HG02610 (cell line): ENCODE results near the gene RTL5.
A peak's percentile ranks its signal among the peaks of the same experiment; 100 is the strongest.

Experiments
- ATAC-seq: cut with Tn5 transposase; IDR thresholded peaks from one replicate; pipeline ENCODE4 v1.9.1; 2021; ENCODE audit warnings: mild to moderate bottlenecking, moderate library complexity; ENCODE audit not compliant: unreplicated experiment

The RTL5 gene

GRCh38 chrX:72110051-72110875 is 21.5 kb downstream of the RTL5 start:
- no peak for ATAC-seq

DNA sequence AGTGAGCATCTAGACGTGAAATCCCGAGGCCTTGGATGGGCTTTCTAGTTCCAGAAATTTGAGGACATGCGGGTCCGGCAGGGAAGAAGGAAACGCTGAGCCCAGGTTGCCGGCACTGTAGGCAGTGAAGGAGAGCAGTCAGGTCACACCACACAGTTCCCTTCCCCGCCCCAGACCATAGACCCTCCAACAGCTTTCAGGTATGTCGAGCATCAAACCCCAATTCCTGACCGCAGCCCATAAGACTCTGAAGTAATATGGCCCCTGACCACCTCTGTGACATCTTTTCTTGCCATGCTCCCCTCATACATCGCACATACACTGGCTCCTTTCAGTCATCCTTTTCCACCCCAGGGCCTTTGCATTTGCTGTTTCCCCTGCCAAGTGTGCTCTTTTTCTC is 23.0 kb downstream of the RTL5 start:
- no peak for ATAC-seq

GRCh38 chrX:72107841-72108595 is 23.7 kb downstream of the RTL5 start:
- no peak for ATAC-seq

DNA sequence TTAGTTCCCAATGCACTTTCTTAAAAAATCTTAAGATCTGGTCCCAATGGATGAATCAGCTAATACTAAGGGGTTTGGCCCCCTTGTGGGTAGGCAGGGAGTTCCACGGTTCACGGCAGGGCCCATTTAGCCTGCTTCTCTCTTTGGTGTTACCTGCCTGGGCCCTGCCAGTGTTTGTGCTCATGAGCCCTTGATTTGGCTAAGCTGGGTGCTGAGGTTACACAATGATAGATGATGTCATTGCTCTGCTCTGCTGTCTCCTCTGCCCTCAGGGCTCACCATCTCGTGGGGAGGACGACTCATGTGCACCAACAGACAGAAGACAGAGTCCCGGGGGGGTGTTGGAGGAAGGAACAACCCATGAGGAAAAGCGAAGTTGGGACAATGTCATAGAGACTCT is 24.4 kb downstream of the RTL5 start:
- ATAC-seq = no peak

GRCh38 chrX:72105436-72105835 is 26.3 kb downstream of the RTL5 start:
- peak; percentile 58 for ATAC-seq

- no peak for ATAC-seq
Measured at GRCh38 chrX:72102760-72103159, 29.0 kb downstream of the RTL5 start.

- no peak for ATAC-seq
Measured at GRCh38 chrX:72102126-72102525, 29.6 kb downstream of the RTL5 start.

GRCh38 chrX:72101597-72102037 is 30.1 kb downstream of the RTL5 start:
- no peak for ATAC-seq

DNA sequence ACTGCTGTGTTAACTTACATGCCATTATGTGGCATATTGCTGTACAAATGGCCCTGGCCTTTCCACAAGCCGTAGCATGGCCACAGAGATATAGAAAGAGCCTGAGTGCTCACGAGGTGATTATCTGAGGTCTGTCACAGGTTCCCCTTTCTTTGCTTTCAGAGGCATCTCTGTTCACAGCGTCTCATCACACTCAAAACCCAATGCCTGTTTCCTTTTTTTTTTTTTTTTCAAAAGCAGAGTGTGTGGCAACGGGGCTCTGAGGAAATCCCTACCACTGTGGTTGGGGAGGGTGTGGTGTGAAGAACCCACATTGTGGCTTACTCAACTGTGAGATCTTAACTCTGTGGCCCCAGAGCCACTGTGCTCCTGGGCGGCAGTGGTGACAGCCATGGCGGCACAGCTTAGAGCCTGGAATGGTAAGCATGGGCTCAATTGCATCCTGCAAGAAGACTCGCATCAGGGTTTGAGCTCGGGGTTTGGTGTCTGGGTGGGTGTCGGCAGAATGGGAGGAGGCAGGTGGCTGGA is 30.8 kb downstream of the RTL5 start:
- ATAC-seq = peak; percentile 76

DNA sequence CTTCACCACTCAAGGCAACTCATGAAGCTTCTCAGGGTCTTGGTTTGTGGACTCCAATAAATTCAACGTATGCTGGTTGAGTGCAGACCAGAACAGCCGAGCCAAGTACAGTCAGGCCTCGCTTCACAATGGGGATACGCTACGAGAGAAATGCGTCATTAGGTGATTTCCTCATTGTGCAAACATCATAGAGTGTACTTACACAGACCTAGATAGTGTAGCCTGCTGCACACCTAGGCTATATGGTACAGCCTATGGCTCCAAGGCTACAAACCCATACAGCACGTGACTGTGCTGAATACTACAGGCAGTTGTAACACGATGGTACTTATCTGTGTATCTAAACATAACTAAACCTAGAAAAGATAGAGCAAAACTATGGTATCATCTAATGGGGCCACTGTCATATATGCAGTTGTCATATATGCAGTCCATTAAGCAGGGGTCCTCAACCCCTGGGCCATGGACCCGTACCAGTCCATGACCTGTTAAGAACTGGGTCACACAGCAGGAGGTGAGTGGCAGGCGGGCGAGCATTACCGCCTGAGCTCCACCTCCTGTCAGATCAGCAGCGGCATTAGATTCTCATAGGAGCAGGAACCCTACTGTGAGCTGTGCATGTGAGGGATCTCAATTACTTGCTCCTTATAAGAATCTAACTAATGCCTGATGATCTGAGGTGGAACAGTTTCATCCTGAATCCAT is 31.5 kb downstream of the RTL5 start:
- peak; percentile 40 for ATAC-seq

DNA sequence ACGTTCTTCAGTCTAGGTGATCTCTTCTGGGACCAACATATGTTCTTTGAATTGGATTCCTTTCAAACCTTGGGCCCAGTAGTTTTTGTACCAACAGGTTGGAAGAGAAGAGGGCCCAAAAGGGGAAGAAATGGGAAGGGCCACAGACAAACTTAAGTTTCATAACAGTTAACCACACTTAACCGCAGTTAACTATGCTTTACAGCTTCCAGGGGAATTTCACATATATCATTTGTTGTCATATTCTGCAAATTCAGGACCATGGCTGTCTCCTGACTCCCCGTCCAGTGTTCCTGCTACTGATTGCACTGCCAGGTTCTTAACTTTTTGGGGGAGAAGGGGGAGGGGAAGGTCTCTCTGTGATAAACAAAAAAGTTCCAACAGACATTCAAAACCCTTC is 34.6 kb downstream of the RTL5 start:
- ATAC-seq = no peak

- ATAC-seq = no peak
Measured at GRCh38 chrX:72095370-72095769, 36.3 kb downstream of the RTL5 start.

DNA sequence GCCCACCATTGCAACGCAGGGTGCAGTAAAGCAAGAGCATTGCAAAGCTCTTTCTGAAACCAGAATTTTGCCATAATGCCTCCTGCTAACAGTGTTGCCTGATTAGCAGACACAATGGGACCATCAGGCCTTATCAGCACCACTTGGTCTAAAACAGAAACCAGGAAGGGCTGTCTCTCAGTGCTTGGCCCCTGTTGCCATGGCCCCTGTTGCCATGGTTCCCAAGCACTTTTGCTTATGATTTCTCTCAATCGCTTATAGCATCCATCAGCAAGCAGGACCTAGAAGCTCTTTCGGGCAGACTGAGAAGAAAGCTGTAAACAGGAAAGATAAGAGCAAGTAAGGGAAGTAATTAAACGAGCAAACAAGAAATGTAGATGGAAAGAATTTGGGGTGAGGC is 36.8 kb downstream of the RTL5 start:
- ATAC-seq = peak; percentile 89

- ATAC-seq = no peak
Measured at GRCh38 chrX:72089254-72089653, 42.5 kb downstream of the RTL5 start.

DNA sequence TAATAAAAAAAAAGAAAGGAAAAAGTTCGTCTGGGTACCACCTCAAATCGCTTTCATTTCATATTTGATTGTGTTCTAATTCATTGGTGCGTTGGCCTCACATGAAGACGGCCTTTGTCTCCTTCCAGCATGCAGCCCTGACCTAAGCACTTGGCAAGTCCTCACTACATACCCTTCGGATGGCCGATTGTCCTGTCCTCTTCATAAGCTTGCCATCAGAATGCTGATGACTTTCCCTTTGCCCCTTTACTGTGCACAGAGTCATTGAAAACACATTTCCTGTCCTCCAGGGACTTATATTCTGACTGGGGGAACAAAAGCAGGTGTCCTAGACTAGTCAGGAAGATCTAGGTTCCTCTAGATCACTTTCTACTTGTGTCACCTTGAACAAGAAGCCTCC is 43.0 kb downstream of the RTL5 start:
- no peak for ATAC-seq

DNA sequence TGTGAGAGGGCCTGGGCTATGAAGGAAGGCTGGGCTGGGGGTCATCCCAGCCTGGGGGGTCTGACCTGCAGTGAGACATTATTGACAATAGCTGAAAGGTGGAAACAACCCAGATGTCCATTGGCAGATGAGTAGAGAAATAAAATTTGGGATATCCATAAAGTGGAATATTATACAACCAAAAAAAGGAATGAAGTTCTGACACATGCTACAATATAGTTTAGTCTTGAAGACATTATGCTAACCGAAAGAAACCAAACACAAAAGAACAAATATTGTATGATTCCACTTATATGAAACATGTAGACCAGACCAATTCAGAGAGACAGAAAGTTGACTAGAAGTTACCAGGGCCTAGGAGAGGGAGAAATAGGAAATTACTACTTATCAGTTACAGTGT is 44.7 kb downstream of the RTL5 start:
- no peak for ATAC-seq

- ATAC-seq = no peak
Measured at GRCh38 chrX:72084114-72084513, 47.6 kb downstream of the RTL5 start.

DNA sequence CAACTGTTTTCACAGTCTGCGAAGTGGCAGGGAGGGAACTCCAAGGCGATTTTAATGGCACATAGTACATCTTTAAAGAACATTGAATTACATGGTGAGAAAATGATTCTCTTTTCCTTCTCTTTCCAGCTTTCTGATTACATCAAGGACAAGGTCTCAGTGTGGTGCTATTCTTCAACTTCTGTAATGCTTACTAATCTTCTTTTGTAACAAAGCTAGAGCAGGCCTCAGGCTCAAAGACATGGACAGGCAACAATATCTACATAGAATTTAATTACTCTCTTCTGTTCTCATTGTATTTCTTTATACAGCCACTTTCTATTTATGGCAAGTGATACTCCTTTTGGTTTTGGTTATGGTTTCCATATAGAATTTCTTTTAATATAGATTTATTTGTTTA is 48.4 kb downstream of the RTL5 start:
- no peak for ATAC-seq

GRCh38 chrX:72081605-72082320 is 50.0 kb downstream of the RTL5 start:
- ATAC-seq = no peak

- no peak for ATAC-seq
Measured at GRCh38 chrX:72080800-72081199, 50.9 kb downstream of the RTL5 start.

DNA sequence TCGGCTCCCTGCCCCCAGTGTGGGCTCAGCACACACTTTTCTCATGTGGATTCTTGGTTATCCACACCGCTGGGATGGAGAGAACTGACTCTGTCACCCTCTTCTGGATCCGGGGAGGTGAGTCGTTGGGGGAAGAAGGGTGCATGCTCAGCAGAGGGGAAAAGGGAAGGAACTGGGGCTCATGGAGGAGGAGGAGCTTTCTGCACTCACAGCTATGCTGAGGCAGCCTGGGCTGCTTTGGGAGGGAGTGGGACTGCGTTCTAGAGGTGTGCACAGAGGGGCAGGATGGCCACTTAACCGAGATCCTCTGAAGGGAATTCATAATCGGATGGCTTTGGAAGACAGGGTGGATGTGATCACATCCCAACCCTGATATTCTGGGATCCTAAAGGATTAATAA is 51.6 kb downstream of the RTL5 start:
- no peak for ATAC-seq
